NOMO-1 treated with DMSO at 0.1 percent for 48 hours (cell line): Measurements from ENCODE around the gene IRF9.
A peak's percentile ranks its signal among the peaks of the same experiment; 100 is the strongest.

Source experiments
- DNase-seq: peaks from one replicate; lab custom pipeline; 2025; ENCODE audit not compliant: unreplicated experiment; lab: John Stamatoyannopoulos, UW

IRF9 gene

GRCh38 chr14:24146978-24147760 is 13.9 kb upstream of the IRF9 start, which contains the start of gene RNF31:
Gene RNF31 (plus strand): TSS chr14:24147498. CDS start chr14:24147699, 201 bp downstream.
- peak; percentile 100 for DNase-seq

- DNase-seq = no peak
These were observed 13.2 kb upstream of the IRF9 start for GRCh38 chr14:24147761-24148428.

GRCh38 chr14:24149302-24149969 is 11.6 kb upstream of the IRF9 start:
- no peak for DNase-seq

- DNase-seq = no peak
These were observed 11.0 kb upstream of the IRF9 start for GRCh38 chr14:24150061-24150460.

GRCh38 chr14:24150567-24150966 is 10.5 kb upstream of the IRF9 start:
- DNase-seq = no peak

GRCh38 chr14:24150993-24151392 is 10.1 kb upstream of the IRF9 start:
- no peak for DNase-seq

- DNase-seq = no peak
These were observed 9.5 kb upstream of the IRF9 start for GRCh38 chr14:24151404-24152080.

- no peak for DNase-seq
These were observed 6.0 kb upstream of the IRF9 start for GRCh38 chr14:24155100-24155499.

- DNase-seq = no peak
These were observed 4.2 kb upstream of the IRF9 start for GRCh38 chr14:24156840-24157239.

- DNase-seq = no peak
These were observed 3.7 kb upstream of the IRF9 start for GRCh38 chr14:24157331-24157730.

- no peak for DNase-seq
These were observed 1.1 kb upstream of the IRF9 start for GRCh38 chr14:24159777-24160498.

- DNase-seq = no peak
These were observed 591 bp upstream of the IRF9 start for GRCh38 chr14:24160499-24160849.

GRCh38 chr14:24162093-24162492 is 1.0 kb downstream of the IRF9 start:
- DNase-seq = no peak

GRCh38 chr14:24164518-24164991 is 3.5 kb downstream of the IRF9 start:
- no peak for DNase-seq

- no peak for DNase-seq
These were observed 4.7 kb downstream of the IRF9 start for GRCh38 chr14:24165785-24166184.

- no peak for DNase-seq
These were observed 6.5 kb downstream of the IRF9 start for GRCh38 chr14:24167469-24168114.

GRCh38 chr14:24171422-24172260 is 10.6 kb downstream of the IRF9 start, which contains the start of gene REC8:
Gene REC8 (plus strand): TSS chr14:24172080. CDS start chr14:24172553, 473 bp downstream.
- no peak for DNase-seq

GRCh38 chr14:24172261-24172860 is 11.3 kb downstream of the IRF9 start:
- no peak for DNase-seq

GRCh38 chr14:24172871-24173281 is 11.8 kb downstream of the IRF9 start:
- DNase-seq = no peak
